Daoy (cell line): ENCODE data around the gene CNTNAP2. TPM values are rescaled to one million over a fixed set of nuclear protein-coding genes. Genes with fewer than 3 reads are reported as not detected.

ENCODE experiments used
- DNase-seq: peaks from one replicate; pipeline ENCODE4 v3.0.0-alpha.2; 2015; ENCODE audit warnings: low read depth
- total RNA-seq: library from RNA; depleted of rRNA; stranded (reverse); fragments of >200 nt; shearing (Covaris generic); gene quantifications from 2 replicates; pipeline ENCODE4 v1.2.3, GENCODE V29; 2014; rRNA removed

Gene CNTNAP2
- total RNA-seq: 6.2 and 6.4 TPM in 2 replicates

- DNase-seq: peak; percentile 5
Observed at GRCh38 chr7:146116521-146117222, at the start of gene CNTNAP2. CNTNAP2 (plus strand) TSS chr7:146116801; CDS start chr7:146116877, 76 bp downstream.

- no peak for DNase-seq
Observed at GRCh38 chr7:146067880-146068279, 48.7 kb upstream of the CNTNAP2 start.

- no peak for DNase-seq
Observed at GRCh38 chr7:146074195-146074765, 42.3 kb upstream of the CNTNAP2 start.

GRCh38 chr7:146076344-146076743 lies 40.3 kb upstream of the CNTNAP2 start:
- no peak for DNase-seq

GRCh38 chr7:146084086-146084485 lies 32.5 kb upstream of the CNTNAP2 start:
- no peak for DNase-seq

- peak; percentile 6 for DNase-seq
Observed at GRCh38 chr7:146090023-146090645, 26.5 kb upstream of the CNTNAP2 start.

- DNase-seq: no peak
Observed at GRCh38 chr7:146094356-146094755, 22.2 kb upstream of the CNTNAP2 start.

DNA sequence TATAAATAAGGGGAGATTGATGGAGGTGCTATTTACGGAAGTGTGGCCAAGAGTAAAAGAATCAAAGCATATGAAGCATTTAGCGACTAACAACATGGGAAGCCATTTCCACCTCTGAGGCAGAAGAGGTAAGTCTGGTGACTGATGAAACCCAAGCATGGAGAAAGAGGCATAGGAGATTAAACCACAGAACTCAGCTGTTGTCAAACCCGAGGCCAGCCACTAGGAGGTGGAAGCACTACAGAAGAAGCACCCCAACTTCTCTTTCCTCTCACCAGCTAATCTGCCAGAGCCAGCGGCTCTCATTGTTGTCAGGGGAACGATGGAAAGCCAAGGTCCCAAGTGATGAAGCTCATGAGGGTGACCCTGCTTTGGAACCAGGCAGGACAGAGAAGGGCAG lies 19.6 kb upstream of the CNTNAP2 start:
- no peak for DNase-seq

GRCh38 chr7:146106319-146106718 lies 10.3 kb upstream of the CNTNAP2 start:
- no peak for DNase-seq

- no peak for DNase-seq
Observed at GRCh38 chr7:146112755-146113154, 3.8 kb upstream of the CNTNAP2 start.

DNA sequence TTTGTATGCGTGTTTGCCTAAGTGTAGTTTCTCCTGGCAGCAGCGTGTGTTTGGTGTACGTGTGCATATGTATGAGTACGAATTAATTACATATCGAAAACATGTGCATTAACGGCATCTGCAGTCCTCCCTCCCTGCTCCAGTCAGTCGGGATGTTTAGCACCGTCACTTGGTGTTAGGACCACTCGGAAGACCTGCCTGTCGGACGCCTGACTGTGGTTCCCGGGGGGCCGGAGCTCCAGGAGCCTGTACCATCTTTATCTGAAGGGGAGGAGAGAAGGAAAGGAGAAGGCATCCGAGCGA lies 1.1 kb upstream of the CNTNAP2 start:
- DNase-seq: no peak

DNA sequence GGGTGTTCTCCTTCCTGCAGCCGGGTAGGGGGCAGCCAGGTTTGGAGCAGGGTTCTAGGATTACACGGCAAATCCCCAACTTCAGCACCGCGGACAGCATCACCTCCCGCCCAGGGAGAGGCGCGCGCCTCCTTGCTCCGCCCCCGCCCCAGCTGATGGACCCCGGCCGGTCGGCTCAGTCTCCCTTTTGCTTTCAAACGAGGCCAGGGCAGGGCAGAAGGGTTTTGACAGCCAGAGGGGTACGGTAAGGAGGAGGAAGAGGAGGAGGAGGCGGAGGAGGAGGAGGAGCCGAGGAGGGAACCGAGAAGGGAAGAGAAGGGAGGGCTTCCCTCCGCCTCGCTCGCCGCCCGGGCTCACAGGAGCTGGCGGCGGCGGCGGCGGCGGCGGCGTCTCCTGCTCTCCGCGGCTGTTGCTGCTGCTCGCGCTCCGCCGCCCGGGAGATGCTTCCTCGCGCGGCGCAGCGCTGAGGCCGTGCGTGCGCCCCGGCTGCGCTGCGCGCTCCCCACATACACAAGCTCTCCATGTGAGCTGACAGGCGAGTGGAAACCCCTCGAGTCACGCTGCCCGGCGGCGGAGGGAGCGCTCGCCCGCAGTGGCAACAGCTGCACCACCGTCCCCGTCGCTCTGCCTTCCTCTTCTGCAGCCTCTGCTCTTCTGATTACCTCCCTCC lies 615 bp upstream of the CNTNAP2 start:
- peak; percentile 27 for DNase-seq

DNA sequence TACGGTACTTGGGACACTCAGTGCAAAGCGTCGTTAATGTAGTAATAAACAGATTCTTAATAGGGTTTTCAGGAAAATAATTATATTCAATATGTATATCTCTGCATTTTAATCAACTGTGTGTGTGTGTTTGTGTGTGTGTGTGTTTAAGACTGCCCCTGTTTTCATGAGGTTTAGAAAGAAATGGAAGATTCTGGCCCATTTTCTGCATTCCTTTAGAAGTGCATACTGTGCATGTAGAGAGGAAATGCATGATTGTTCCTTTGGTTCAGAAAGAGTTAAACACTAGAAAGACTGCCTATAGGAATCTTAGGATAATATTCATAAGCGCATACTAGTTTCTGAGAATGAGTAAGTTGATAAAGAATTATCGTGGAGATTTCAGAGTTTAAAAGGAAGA lies 975 bp downstream of the CNTNAP2 start:
- no peak for DNase-seq

GRCh38 chr7:146119002-146119401 lies 2.4 kb downstream of the CNTNAP2 start:
- DNase-seq: no peak

GRCh38 chr7:146123715-146124114 lies 7.1 kb downstream of the CNTNAP2 start:
- no peak for DNase-seq

GRCh38 chr7:146126767-146127509 lies 10.3 kb downstream of the CNTNAP2 start:
- DNase-seq: no peak

- no peak for DNase-seq
Observed at GRCh38 chr7:146129296-146129695, 12.7 kb downstream of the CNTNAP2 start.

DNA sequence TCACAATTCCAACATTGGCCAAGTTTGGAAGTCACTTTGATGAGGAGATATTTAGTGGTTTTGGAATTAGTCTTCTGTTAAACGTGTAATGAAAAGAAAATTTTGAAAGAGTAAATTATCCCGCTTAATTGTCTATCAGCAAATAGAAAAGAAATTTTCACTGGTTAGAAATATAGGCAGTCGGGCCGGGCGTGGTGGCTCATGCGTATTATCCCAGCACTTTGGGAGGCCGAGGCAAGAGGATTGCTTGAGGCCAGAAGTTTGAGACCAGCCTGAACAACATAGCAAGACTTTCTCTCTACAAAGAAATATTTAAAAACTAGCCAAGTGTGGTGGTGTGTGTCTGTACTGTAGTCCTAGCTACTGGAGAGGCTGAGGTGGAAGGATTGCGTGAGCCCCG lies 13.4 kb downstream of the CNTNAP2 start:
- no peak for DNase-seq

- no peak for DNase-seq
Observed at GRCh38 chr7:146131701-146132100, 15.1 kb downstream of the CNTNAP2 start.

DNA sequence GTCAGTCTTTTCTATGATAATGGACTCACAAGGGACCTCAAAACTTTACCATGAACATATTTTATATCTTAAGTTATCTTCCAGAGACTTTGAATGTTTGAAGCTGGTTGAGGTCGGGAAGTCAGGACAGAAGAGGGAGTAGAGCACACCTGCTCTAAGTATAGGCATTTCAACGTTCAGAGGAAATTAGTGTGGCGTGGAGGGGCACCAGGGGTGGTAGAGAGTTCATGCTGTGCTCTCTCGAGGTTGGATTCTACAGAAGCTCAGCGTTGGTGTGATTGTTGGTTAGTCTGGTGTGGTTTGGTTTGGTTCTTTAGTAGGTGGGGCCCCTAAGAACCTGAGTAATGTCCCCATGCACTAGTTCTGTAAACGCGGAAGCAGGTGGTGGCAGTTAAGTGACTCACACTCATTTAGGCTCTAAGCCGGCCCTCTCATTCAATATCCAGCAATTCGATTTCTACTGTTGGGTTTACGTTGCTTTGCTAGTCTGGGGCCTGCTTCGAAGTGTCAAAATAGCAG lies 19.8 kb downstream of the CNTNAP2 start:
- no peak for DNase-seq

GRCh38 chr7:146138926-146139325 lies 22.3 kb downstream of the CNTNAP2 start:
- no peak for DNase-seq
